ENCODE data around the gene UBE2I.
"Not testable (repeated sequence)": the region's sequence is repeated elsewhere in the genome, so short reads cannot be mapped to it uniquely, and the experiment has no call there.

Gene UBE2I

GRCh38 chr16:1290063-1290501 is 19.4 kb upstream of the UBE2I start:
- no peak for DNase-seq (ENCODE audit: extremely low read depth, low read depth)
- no peak for TF ChIP-seq CTCF (IDR thresholded peaks at IDR 0.05; ENCODE audit: low read depth, low read length)

DNA sequence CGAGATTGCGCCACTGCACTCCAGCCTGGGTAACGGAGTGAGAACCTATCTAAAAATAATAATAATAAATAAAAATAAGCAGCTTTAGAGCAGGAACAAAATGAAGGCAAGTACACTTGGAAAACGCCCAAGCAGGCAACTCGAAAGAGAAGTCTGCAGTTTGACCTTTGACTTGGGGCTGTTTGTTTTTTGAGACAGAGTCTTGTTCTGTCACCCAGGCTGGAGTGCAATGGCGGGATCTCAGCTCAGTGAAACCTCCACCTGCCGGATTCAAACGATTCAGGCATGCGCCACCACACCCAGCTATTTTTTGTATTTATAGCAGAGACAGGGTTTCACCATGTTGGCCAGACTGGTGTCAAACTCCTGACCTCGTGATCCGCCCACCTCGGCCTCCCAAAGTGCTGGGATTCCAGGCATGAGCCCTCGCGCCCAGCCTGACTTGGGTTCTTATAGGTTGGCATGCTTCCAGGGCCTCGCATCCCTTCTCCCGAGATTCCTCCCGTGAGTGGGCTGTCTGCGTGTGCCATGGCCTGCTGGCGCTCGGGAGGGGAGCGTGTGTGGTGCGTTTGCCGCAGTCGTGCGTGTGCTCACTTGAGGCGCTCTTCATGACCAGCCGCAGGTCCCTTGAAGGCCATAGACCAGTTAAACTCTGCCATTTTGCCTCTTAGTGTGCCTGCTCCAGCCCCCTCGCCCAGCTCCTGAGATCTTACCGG is 18.4 kb upstream of the UBE2I start:
- no peak for DNase-seq (ENCODE audit: extremely low read depth, low read depth)
- no peak for TF ChIP-seq CTCF (IDR thresholded peaks at IDR 0.05; ENCODE audit: low read depth, low read length)

DNA sequence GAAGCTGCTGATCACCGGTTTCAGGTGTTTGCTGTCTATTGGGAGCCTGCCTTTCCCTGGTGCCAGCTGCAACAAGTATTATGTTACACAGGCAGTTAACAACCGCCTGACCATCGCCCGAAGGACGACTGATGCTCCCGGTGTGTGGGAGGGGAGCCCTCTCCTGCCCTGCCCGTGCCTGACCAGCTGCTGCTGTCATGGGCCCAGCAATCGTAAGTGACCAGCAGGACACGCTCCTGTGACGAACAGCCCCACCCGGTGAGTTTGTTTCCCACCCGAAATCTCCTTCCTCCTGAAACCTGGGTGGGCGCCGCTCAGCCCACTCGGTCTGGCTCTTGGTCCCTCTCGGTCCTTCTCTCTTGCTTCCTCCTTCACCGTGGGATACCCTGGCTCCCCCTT is 17.9 kb upstream of the UBE2I start:
- DNase-seq (ENCODE audit: extremely low read depth, low read depth), result no peak
- TF ChIP-seq CTCF (IDR thresholded peaks at IDR 0.05; ENCODE audit: low read depth, low read length), result no peak

GRCh38 chr16:1292208-1292607 is 17.2 kb upstream of the UBE2I start:
- not testable (repeated sequence) for DNase-seq (ENCODE audit: extremely low read depth, low read depth)

- DNase-seq (ENCODE audit: extremely low read depth, low read depth), result not testable (repeated sequence)
These were observed 16.6 kb upstream of the UBE2I start for GRCh38 chr16:1292808-1293207.

DNA sequence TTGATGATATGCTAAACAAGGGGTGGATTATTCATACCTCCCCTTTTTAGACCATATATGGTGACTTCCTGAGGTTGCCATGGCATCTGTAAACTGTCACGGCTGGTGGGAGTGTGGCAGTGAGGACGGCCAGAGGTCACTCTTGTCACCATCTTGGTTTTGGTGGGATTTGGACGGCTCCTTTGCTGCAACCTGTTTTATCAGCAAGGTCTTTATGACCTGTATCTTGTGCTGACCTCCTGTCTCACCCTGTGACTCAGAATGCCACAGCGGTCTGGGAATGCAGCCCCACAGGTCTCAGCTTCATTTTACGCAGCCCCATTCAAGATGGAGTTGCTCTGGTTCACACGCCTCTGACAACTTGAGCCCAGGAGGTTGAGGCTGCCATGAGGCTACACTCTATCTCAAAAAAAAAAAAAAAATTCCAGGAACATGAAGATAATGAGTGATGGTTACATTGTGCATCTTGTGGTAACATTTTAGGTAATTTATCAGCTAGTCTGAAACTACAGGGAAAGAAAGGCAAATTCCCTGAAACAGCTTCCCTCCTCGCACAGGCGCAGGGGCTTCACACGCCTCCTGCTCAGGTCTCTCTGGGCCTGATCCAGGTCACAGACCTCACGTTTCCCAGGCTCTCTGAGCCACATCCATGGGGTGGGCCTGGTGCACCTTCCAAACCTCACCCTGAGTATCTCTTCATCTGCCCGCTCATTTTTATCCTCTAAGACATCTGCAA is 15.3 kb upstream of the UBE2I start:
- DNase-seq (ENCODE audit: extremely low read depth, low read depth), result no peak
- TF ChIP-seq CTCF (IDR thresholded peaks at IDR 0.05; ENCODE audit: low read depth, low read length), result no peak

DNA sequence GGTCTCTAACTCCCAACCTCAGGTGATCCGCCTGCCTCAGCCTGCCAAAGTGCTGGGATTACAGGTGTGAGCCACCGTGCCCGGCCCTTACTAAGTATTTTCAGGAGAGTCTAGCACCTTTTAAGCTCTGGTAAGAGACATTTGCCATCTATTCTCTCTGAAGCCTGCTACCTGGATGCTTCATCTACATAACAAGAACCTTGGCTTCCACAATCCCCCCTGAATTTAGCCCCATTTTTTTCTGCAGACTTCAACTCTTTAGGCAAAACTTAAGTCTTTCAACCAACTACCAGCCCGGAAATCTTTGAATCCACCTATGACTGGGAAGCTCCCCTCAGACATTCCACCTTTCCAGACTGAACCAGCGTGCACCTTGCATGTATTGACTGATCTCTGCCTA is 14.0 kb upstream of the UBE2I start:
- no peak for TF ChIP-seq CTCF (IDR thresholded peaks at IDR 0.05; ENCODE audit: low read depth, low read length)
- no peak for DNase-seq (ENCODE audit: extremely low read depth, low read depth)

- not testable (repeated sequence) for DNase-seq (ENCODE audit: extremely low read depth, low read depth)
These were observed 12.8 kb upstream of the UBE2I start for GRCh38 chr16:1296688-1297017.

Data from AG09319 (cell line).